Measurements from ENCODE around the gene CDK15. TPM values are rescaled to one million over a fixed set of nuclear protein-coding genes. Genes with fewer than 3 reads are reported as not detected.

Gene CDK15
- total RNA-seq, 2 donors from 2014 or later, result 0.52 TPM; not detected in 1

DNA sequence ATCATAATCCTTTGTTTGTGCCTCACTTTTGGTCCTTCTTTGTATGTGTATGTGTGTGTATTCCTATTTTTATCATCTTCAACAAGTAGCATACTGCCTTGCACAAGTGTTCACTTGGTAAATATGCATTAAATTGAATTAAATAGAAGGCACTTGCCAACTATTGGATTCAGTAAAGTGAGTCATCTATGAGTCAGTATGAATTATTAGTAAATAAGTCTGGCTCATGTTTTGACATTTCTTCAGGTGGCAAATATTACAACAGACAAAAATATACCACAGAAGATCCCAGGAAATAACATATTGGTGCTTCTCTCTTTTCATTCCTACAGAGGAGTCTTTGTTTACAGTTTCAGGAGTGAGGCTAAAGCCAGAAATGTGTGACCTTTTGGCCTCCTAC is 84.1 kb downstream of the CDK15 start:
- Histone ChIP-seq H3K27me3 (no peaks in the 10 kb centered on the region), H3K4me3 (no peak overlapping the region), H3K27ac (no peak overlapping the region), H3K4me1 (no peaks in the 10 kb centered on the region), H3K9me3 (no peaks in the 10 kb centered on the region), H3K36me3 (replicated peaks in 1 of 2; ENCODE audit: insufficient read depth in 1 of 2, low read depth in 2 of 2) (no peaks in the 10 kb centered on the region)
- intact Hi-C loops (cut with DNase I), result no loop called here
- TF ChIP-seq, protein P1, sequence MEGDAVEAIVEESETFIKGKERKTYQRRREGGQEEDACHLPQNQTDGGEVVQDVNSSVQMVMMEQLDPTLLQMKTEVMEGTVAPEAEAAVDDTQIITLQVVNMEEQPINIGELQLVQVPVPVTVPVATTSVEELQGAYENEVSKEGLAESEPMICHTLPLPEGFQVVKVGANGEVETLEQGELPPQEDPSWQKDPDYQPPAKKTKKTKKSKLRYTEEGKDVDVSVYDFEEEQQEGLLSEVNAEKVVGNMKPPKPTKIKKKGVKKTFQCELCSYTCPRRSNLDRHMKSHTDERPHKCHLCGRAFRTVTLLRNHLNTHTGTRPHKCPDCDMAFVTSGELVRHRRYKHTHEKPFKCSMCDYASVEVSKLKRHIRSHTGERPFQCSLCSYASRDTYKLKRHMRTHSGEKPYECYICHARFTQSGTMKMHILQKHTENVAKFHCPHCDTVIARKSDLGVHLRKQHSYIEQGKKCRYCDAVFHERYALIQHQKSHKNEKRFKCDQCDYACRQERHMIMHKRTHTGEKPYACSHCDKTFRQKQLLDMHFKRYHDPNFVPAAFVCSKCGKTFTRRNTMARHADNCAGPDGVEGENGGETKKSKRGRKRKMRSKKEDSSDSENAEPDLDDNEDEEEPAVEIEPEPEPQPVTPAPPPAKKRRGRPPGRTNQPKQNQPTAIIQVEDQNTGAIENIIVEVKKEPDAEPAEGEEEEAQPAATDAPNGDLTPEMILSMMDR (IDR thresholded peaks at IDR 0.05), result no peak
- TF ChIP-seq POLR2A (IDR thresholded peaks at IDR 0.05), result no peak
- DNase-seq (no peak), ATAC-seq (no peak)

- no peaks in the 10 kb centered on the region for H3K27me3 ChIP-seq
- H3K9me3 ChIP-seq, result no peaks in the 10 kb centered on the region
- TF ChIP-seq, protein P1 (IDR thresholded peaks at IDR 0.05), result no peak
- TF ChIP-seq POLR2A (IDR thresholded peaks at IDR 0.05), result no peak
- DNase-seq (no peak), ATAC-seq (no peak)
- H3K36me3 ChIP-seq (replicated peaks in 1 of 2; ENCODE audit: insufficient read depth in 1 of 2, low read depth in 2 of 2), result no peaks in the 10 kb centered on the region
- no peak overlapping the region for H3K4me3 ChIP-seq
- intact Hi-C loops (cut with DNase I), result no loop called here
- no peaks in the 10 kb centered on the region for H3K4me1 ChIP-seq
- H3K27ac ChIP-seq, result no peak overlapping the region
- 87 to 89% methylated on average over 5 to 6 of the region's 6 CpGs for WGBS, 2 donors
These were observed 85.3 kb downstream of the CDK15 start for GRCh38 chr2:201891676-201892075.

- DNase-seq (no peak), ATAC-seq (no peak)
- WGBS, 2 donors, result 87 to 92% methylated on average over 5 of the region's 5 CpGs
- H3K4me1 ChIP-seq, result no peaks in the 10 kb centered on the region
- no peaks in the 10 kb centered on the region for H3K36me3 ChIP-seq (replicated peaks in 1 of 2; ENCODE audit: insufficient read depth in 1 of 2, low read depth in 2 of 2)
- no peaks in the 10 kb centered on the region for H3K9me3 ChIP-seq
- no peak overlapping the region for H3K4me3 ChIP-seq
- TF ChIP-seq, protein P1 (IDR thresholded peaks at IDR 0.05), result no peak
- TF ChIP-seq POLR2A (IDR thresholded peaks at IDR 0.05), result no peak
- H3K27me3 ChIP-seq, result no peaks in the 10 kb centered on the region
- intact Hi-C loops (cut with DNase I), result no loop called here
- H3K27ac ChIP-seq, result no peak overlapping the region
These were observed 86.2 kb downstream of the CDK15 start for GRCh38 chr2:201892516-201892915.

GRCh38 chr2:201900362-201900761 is 94.0 kb downstream of the CDK15 start:
- no peak for ATAC-seq
- H3K4me1 ChIP-seq, result no peaks in the 10 kb centered on the region
- no peak overlapping the region for H3K4me3 ChIP-seq
- intact Hi-C loops (cut with DNase I), result no loop called here
- no peak for DNase-seq
- no peaks in the 10 kb centered on the region for H3K27me3 ChIP-seq
- TF ChIP-seq POLR2A (IDR thresholded peaks at IDR 0.05), result no peak
- TF ChIP-seq, protein P1 (IDR thresholded peaks at IDR 0.05), result no peak
- WGBS, 2 donors, result 45 to 47% methylated on average over 2 of the region's 2 CpGs
- no peaks in the 10 kb centered on the region for H3K9me3 ChIP-seq
- H3K27ac ChIP-seq, result no peak overlapping the region
- H3K36me3 ChIP-seq (replicated peaks in 1 of 2; ENCODE audit: insufficient read depth in 1 of 2, low read depth in 2 of 2), result no peaks in the 10 kb centered on the region

DNA sequence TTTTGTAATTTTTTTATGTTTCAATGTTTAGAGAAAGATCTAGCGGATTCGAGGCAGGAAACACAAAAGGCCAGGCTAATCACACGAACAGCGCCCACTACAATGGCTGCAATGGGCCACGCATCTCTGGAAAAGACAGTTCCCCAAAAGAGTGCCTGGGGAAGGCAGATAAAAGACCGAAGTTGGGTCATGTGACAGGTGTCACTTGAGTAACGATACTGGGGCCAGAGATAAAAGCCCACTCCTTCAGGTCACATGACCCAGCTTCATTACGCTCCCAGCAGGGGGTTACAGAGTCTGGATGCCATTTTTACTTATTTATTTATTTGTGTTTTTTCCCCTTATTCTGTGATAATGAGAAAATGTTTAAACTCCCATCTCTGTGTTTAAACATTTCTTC is 95.4 kb downstream of the CDK15 start:
- Histone ChIP-seq H3K27me3 (no peaks in the 10 kb centered on the region), H3K9me3 (no peaks in the 10 kb centered on the region), H3K4me1 (no peaks in the 10 kb centered on the region), H3K4me3 (no peak overlapping the region), H3K36me3 (replicated peaks in 1 of 2; ENCODE audit: insufficient read depth in 1 of 2, low read depth in 2 of 2) (no peaks in the 10 kb centered on the region), H3K27ac (no peak overlapping the region)
- ATAC-seq, result no peak
- 55 to 68% methylated on average over 8 of the region's 8 CpGs for WGBS, 2 donors
- DNase-seq, result no peak
- intact Hi-C loops (cut with DNase I), result no loop called here
- TF ChIP-seq, protein P1 (IDR thresholded peaks at IDR 0.05), result no peak
- TF ChIP-seq POLR2A (IDR thresholded peaks at IDR 0.05), result no peak

Data from body of pancreas (tissue), 4 donors.